ENCODE data around the gene EPB41L4B. TPM values are rescaled to one million over a fixed set of nuclear protein-coding genes. Genes with fewer than 3 reads are reported as not detected.
A peak's percentile ranks its signal among the peaks of the same experiment; 100 is the strongest.

The EPB41L4B gene
- polyA plus RNA-seq, 4 donors, result 4.0 to 22.2 (median 15.4) TPM

DNA sequence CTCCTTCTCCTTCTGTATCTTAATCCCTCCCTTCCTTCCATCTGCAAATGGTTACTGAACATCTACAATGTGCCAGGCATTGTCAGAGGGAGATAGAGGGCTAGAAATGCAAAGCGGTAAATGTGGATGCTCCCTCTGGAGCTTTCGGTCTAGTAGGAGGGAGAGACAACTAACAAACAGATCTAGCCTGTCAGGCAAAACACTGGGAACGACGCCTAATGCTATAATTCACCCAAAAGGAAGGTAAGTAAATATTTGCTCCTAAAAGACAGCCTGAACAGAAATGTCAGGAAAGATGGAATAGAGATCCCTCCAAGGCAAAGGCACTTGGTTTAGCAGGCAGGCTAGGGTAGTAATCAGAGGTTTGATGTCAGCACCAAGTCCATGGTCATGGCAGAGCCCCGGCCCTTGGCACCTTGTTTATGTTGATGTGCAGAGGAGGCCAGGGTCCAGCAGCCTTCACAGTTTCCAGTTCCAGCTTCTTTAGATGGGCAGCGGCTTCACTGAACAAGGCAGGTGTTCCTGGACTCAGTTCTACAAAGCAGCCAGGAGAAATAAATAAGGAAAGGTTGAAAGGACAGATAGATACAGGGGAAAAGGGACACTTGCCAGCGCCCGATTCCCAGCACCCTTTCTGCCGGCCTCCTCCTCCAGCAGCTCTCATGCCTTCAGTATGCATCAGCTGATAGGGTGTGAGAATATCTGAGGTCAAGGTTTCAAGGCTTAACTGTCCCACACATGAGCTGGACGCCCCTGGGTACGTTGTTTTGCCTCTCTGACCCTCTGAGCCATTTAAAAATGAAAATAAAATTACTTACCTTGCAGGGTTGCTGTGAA lies 107.4 kb downstream of the EPB41L4B start:
- DNase-seq (ENCODE audit: low read depth in 4 of 4, low spot score in 3 of 4), result no peak

DNA sequence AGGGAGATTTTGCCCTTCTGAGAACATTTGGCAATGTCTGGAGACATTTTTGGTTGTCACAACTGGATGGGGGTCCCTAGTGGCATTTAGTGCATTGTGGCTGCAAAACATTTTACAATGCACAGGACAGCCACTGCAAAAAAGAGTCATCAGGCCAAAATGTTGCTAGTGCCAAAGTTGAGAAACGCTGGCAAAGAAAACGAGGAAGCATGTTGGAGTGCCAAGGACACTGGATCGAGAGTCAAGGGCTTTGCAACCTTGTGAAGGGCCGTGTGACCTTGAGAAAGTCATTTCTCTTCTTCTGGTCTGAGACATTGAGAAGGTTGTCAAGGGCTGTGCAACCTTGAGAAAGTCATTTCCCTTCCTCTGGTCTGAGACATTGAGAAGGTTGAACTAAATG lies 108.1 kb downstream of the EPB41L4B start:
- no peak for DNase-seq (ENCODE audit: low read depth in 4 of 4, low spot score in 3 of 4)

DNA sequence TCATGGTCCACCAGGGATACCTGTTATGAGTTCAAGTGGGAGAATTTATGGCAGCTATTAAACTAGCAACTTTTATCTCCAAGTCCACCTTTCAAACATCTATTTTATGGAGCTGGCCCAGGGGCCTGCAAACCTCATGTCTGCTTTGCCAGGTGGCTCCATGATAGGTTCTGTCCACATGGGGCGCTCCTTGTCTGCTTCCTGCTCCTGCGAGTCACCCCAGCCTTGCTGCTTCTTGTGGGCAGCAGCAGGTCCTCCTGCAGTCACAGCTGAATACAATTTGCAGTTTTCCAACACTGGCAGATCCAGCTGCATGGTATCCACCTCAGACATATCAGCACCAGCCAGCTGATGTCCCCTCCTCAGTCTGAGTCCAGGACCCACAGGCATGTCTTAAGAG lies 114.2 kb downstream of the EPB41L4B start:
- no peak for DNase-seq (ENCODE audit: low read depth in 4 of 4, low spot score in 3 of 4)

DNA sequence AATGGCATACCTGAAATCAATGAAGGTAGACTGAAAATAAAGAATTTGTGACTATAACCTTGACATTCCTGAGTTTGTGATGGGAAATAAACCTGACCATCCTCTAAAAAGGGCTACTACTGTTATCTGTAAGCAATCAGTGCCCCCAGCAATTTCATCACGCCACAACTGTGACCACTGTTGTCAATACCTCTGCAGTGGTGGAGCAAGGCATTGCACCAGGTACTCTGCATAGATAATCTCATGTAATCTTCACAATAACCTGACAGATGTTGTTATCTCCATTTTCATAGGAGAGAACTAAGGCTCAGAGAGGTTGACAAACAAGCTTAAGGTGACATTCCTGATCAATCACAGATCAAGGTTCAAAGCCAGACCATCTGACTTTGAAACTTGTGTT lies 115.3 kb downstream of the EPB41L4B start:
- no peak for DNase-seq (ENCODE audit: low read depth in 4 of 4, low spot score in 3 of 4)

DNA sequence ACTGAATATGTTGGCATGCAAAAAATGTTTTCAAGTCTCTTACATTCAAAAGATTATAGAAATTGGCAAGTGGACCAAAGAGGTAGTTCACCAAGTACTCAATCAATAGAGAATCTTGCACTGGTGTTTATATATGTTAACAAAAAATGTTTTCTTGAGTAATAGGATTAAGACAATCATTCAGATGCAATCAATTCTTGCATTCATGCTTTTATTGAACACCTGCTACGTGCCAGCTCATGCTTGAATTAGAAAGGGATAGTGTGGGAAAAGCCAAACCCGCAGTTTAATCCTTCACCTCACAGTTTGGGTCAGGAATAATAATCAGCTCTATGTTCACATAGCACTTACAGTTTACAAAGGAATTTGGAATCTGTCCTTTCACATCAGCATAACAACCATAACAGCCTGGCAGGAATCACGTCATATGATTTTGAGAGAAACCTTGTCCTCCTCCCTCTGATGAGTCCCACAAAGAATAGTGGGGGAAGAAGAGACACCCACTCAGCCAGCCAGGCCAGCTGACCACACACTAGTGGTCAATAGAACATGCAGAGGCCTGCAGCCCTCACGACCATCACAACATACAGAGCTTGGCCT lies 117.0 kb downstream of the EPB41L4B start:
- DNase-seq (ENCODE audit: low read depth in 4 of 4, low spot score in 3 of 4), result no peak

DNA sequence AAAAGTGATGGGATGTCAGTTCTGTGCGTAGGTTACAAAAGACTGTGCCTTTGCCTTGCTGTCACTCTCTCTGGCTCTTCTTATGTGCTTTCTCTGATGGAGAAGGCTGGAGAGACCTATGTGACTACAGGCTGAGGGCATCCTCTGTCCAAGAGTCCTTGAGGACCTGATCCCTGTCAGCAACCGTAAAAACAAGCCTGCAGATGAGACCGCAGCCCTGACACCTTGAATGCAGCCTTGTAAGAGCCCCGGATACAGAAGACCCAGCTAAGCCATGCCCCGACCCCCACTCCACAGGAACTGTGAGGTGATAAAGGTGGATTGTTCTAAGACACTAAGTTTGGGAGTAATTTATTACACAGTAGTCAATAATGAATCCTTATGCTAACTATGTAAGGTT lies 121.2 kb downstream of the EPB41L4B start:
- DNase-seq (ENCODE audit: low read depth in 4 of 4, low spot score in 3 of 4), result no peak

DNA sequence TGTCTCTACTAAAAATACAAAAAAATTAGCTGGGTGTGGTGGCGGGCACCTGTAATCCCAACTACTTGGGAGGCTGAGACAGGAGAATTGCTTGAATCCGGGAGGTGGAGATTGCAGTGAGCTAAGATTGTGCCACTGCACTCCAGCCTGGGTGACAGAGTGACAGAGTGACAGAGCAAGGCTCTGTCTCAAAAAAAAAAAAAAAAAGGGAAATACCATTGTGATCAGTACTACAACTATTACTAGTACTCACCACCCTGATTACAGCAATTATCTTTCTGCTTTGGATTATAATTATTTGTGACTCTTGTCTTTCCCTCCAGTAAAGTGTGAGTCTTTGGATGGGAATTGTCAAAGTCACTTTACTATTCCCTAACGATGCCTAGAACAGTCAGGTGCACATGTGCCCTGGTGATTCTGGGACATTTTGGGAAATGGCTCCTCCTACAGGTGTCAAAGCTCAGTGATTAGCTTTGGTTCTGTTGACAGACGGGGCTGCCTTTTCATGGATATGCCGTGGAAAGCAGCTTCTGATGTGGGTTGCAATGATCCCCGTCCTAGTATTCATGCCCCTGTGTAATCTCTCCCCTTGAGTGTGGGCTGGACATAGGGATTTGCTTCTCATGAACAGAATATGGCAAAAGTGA lies 122.0 kb downstream of the EPB41L4B start:
- no peak for DNase-seq (ENCODE audit: low read depth in 4 of 4, low spot score in 3 of 4)

DNA sequence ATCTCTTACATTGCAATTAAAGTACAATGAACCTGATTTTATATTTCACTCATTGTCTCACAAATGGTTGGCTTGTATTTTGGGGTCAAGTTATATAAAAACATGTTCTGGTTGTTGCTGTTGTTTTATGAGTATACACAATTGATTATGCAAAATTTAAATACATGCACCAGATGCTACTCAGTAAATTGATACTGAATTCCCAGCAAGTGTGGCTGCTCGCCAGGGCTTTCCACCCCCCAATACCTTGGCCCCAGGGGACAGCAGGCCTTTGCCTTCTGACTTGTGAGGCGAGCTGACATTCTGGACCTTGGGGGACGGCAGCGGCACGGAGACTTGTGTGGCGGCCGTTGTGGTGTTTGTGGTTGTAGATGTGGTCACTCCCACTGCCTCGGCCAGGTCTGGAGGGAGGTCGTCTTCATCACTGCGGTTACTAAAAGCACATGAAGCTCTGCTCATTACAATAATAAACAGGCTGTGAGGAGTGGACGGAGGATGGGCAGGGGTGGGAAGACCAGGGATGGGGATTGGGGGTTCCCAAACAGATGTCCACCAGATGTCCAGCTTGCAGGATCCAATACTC lies 126.8 kb downstream of the EPB41L4B start:
- DNase-seq (ENCODE audit: low read depth in 4 of 4, low spot score in 3 of 4), result no peak

DNA sequence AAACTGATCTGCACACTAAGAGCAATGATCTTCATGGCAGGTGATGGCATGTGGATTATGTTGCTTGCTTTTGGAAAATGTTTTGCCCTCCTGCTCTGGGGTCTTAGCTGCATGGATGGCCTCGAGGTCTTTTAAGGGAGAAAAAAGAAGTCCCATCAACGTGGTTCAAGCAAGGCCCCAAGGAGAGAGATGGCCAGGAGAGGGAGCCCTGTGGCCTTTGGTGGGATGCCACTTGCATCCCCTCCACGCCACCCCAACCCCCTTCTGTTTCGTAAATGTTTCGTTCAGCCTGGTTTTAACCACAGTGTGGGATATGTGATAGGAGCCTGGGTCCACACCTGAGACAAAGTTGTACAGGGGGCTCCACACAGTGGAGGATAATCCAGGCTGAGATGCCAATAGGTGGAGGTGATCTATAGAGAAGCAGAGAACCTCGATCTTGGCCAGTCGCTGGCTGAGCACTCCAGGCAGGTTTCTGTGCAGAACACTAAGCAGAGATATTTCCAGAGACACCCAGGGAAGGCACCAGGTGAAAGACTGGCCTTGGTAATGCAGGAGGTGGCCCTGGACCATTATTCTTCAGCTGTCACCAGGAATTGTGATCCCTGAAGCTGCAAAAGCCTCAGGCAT lies 128.0 kb downstream of the EPB41L4B start:
- peak in 1 of 4 donors; percentile 8 for DNase-seq (ENCODE audit: low read depth in 4 of 4, low spot score in 3 of 4)

DNA sequence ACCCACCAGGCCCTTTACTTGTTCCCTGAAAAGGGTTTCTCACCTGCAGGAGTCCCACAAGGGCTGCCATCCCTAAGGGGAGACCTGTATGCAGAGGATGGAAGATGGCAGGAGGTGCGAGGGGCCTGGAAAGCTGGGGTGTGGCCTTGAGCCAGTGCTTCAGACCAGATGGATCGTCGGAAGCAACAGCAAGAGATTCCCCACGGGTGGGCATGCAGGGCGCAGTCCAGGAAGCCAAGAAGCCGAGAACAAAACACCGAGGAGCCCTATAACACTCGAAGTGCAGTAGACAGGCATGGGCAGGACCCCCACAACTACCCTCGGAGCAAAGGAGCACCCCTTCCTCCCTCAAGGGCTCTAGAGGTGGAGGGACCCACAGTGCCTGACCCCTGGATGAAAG lies 129.1 kb downstream of the EPB41L4B start:
- DNase-seq (ENCODE audit: low read depth in 4 of 4, low spot score in 3 of 4), result no peak

DNA sequence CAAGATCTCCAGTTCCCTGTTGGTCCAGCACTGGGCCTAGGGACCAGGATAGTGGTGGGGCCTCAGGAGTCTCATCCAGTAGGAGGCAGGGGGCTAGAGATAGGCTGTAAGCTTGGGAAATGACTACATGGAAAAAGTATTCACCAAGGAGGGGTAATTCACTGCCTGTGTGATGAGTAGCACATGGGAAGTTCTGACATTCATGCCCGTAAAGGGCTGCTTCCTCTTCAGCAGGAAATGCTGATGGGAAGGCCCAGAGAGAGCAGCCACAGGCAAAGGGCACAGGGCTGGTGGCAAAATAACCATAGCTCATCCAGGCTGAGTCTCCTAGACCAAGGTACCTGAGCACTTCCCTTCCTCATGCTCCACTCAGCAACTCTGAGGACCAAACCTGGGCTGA lies 130.7 kb downstream of the EPB41L4B start:
- DNase-seq (ENCODE audit: low read depth in 4 of 4, low spot score in 3 of 4), result no peak

DNA sequence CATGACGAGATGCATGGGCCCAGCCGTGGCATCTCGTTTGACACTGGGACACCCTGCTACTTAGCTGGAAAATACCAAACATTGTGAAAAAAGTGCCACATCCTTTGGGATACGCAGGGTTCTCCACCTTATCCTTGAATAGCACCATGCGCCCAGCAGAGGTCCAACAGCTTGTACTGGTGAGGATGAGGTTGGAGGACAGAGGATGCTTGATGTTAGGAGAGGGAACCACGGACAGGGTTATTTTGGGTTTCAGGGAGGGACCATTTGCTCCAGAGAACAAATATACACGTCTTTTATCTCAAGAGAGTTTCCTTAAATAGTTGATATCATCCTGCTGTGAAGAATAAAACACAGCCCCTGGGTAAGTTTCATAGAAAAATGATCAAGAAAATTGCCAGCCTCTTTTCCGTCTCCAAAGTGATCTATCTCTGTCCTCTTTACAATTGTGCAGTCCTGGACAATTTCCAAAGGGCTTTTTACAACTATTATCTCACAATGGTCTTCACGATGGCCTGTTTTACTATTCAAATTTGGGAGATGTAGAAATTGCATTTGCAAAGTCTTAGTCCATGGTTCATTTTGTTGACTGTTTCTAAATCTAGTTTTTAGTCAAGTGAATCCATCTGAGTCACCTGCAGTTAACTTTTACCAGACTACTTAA lies 133.9 kb downstream of the EPB41L4B start:
- DNase-seq (ENCODE audit: low read depth in 4 of 4, low spot score in 3 of 4), result no peak

DNA sequence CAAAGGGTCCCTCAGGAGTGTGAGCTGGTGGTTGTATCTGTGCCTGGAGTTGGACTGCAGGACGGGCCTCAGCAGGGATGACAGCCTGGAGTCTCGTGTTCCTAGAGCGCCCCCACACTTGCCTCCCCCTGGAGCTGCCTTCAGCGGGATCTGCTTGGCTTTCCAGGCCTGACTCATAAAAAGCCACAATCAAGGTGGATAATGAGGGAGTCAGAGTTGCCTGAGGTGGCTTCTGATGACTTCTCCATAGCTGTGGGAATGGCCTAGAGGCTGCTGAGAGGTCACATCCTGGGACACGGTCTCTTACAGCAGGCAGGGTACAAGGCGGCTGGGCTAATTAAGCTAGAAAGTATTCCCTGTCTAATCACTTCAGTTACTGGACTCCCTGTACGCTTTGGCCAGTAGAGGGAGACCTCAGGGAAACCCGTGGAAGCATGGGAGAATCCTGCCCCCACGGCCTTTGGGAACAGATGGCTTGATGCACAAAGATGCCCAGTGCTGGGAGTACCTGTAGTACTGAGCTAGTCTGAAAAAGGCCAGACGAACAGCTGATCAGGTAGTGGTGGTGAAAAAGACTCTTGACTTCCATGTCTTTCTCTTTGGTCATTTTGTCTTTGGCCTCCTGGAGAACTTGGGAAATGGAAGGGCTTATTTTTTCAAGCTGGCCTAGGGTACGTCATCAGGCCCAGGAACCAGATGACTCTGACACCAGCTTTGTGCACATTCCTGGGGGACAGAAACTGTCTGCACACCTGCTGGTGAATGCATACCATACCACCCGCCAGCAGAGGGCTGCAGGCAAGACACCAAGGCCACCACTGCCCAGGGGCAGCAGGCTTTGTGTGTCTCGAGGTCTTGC lies 137.7 kb downstream of the EPB41L4B start:
- DNase-seq (ENCODE audit: low read depth in 4 of 4, low spot score in 3 of 4), result no peak

DNA sequence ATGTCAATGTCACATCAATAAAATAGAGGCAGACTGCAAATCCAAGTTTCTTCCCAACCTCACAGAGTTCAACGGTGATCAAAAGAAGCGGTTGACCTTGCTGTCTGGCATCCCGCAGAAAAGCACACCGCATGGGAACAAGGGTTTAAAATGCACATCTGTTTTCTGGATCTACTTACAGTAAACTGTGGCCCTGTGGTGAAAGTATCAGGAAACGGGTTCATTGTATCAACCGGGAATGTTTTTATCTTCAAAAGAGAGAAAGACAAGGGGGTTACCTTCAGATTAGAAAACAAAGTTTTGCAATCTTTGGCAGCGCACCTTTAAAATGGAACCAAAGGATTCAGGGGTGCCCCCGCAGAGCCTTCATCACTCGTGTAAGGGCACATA lies 138.3 kb downstream of the EPB41L4B start:
- DNase-seq (ENCODE audit: low read depth in 4 of 4, low spot score in 3 of 4), result no peak

DNA sequence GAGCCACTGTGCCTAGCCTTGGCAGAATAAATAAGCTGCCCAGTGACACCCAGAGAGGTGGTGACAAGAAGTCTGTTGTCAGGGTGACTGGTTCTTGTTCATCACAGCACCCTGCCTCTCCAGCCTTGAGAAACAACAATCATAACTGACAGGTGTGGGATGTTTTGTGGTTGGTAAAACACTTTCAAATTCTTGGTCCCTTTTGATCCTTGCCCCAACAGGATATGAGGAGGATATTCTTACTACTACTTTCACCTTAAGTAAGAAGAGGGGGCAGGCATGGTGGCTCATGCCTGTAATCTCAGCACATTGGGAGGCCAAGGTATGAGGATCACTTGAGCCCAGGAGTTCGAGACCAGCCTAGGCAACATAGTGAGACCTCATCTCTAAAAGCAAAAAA lies 139.6 kb downstream of the EPB41L4B start:
- DNase-seq (ENCODE audit: low read depth in 4 of 4, low spot score in 3 of 4), result no peak

DNA sequence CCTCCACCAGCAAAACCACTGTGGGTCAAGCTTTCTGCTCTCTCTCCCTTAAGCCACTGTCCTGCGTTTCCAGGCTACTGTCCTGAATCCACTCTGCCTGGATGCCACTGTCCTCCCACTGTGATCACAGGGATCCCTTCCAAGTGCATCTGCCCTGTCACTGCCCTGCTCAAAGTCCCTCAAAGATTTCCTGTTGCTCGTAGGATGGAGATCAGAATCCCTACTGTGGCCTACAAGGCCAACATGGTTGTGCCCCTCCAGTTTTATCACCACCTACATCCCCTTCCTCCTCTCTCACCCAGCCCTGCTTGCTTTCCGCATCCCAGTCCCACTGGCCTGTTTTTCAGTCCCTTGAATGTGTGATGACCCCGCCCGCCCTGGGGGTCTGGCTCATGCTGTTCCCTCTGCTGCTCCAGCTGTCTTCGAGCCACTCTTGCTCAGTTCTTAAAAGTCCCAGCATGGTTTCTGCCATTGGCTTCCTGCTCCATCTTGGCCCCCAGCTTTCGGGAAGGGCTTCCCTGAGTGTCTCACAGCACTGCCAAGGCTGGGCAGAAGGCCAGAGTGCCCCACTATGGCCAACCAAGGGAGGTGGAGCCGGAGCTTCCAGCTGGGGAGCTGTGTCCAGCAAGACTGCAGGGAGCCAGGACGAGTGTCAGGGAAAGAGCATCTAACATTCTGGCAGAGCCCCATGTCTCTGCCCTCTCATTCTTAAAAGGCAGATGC lies 140.9 kb downstream of the EPB41L4B start:
- DNase-seq (ENCODE audit: low read depth in 4 of 4, low spot score in 3 of 4), result no peak

DNA sequence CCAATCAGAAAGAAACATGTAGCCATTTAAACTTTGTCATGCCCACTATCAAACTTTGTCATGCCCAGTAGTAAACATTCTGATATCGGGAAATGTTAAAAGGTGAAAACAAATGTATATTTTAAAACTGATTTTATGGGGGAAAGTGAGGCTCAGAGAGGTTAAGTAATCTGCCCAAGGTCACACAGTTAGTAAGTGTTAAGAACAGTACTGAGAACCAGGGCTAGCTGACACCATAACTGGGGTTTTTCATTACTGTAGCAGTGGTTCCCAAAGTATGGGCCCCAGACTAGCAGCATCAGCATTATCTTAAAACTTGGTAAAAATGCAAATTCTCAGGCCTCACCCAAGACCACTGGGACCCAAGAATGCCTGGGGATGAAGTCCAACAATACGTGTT lies 143.9 kb downstream of the EPB41L4B start:
- no peak for DNase-seq (ENCODE audit: low read depth in 4 of 4, low spot score in 3 of 4)

DNA sequence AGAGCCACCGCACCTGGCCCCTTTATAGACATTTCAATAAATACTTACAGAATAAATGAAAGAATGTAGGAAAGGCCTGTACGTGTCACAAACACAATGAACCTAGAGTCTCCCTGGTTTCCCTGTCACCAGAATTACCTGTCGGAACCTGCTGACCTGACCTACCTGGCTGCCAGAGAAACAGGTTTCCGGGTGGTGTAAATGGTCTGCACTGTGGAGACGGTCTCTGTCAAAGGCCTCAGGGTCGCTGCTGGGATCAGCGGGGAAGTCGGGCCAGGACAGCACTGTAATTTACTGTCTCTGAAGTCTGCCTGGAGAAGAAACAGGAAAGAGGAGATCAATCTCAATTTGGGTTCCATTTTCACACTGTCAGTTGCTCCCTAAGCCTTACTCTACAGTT lies 144.5 kb downstream of the EPB41L4B start:
- no peak for DNase-seq (ENCODE audit: low read depth in 4 of 4, low spot score in 3 of 4)

DNA sequence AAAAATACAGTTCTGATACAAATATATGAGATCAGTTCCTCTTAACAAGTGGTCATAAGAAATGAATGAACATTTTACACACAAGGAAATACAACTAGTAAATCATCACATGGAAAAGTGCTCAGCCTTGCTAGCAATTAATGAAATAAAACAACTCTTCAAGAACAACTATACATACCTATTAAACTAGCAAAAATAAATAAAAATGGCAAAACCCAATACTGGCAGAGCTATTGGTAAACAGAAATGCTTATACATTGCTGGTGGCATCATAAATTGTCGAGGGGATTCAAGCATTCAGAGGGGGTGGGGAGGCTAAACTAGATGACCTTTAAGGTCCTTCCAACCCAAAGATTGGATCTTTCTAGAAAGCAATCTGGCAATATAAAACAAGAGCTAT lies 147.9 kb downstream of the EPB41L4B start:
- no peak for DNase-seq (ENCODE audit: low read depth in 4 of 4, low spot score in 3 of 4)
